H1 (cell line): Measurements from ENCODE around the gene JAKMIP2. TPM values are rescaled to one million over a fixed set of nuclear protein-coding genes. Genes with fewer than 3 reads are reported as not detected.

ENCODE experiments used
- CTCF ChIA-PET: fragments of 300-600 bp; sonication (Branson Sonifier 250); formaldehyde crosslinking; loops from one replicate; lab custom pipeline; 2021; ENCODE audit not compliant: partially characterized antibody; lab: Charles Lee
- POLR2A ChIA-PET: fragments of 300-600 bp; sonication (Branson Sonifier 250); formaldehyde crosslinking; loops from one replicate; lab custom pipeline; 2021; ENCODE audit warnings: inconsistent platforms; ENCODE audit not compliant: partially characterized antibody; lab: Charles Lee
- DNase-seq, 2 experiments: peaks; one replicate each; pipeline versions ENCODE4 v3.0.0 to v3.0.0-alpha.2; 2010 to 2022; ENCODE audit warnings: low spot score in 2 of 2, low read depth in 1 of 2, mixed read lengths in 1 of 2
- FAIRE-seq: peaks from 2 replicates; lab custom pipeline; 2011; peaks lifted over from hg19 to GRCh38; lab: Jason Lieb, UNC
- H2AFZ ChIP-seq: 2 replicates; pipeline ENCODE4 v1.8.1; 2012; ENCODE audit warnings: low read length, inconsistent platforms
- H2AK5ac ChIP-seq: 2 replicates; pipeline ENCODE4 v1.6.1; 2013; ENCODE audit warnings: low read depth, low read length
- H2BK120ac ChIP-seq: replicated peaks from 2 replicates; pipeline ENCODE3; 2013; ENCODE audit warnings: low read depth, low read length, inconsistent platforms
- H2BK12ac ChIP-seq: 2 replicates; pipeline ENCODE4 v1.6.1; 2013; ENCODE audit warnings: low read depth, low read length
- H2BK15ac ChIP-seq: 2 replicates; pipeline ENCODE4 v1.6.1; 2013; ENCODE audit warnings: low read length
- H2BK20ac ChIP-seq: 2 replicates; pipeline ENCODE4 v1.6.1; 2013; ENCODE audit warnings: low read length
- H2BK5ac ChIP-seq: 2 replicates; pipeline ENCODE4 v1.6.1; 2013; ENCODE audit warnings: low read depth, low read length
- H3K14ac ChIP-seq: 2 replicates; pipeline ENCODE4 v1.6.1; 2013; ENCODE audit warnings: inconsistent platforms; ENCODE audit not compliant: insufficient read length
- H3K18ac ChIP-seq: 2 replicates; pipeline ENCODE4 v1.6.1; 2013; ENCODE audit warnings: low read length; ENCODE audit errors: extremely low read depth
- H3K23ac ChIP-seq: 2 replicates; pipeline ENCODE4 v1.6.1; 2013; ENCODE audit warnings: inconsistent platforms; ENCODE audit not compliant: insufficient read length
- H3K23me2 ChIP-seq: 2 replicates; pipeline ENCODE4 v1.6.1; 2013; ENCODE audit warnings: low read depth, low read length
- H3K27ac ChIP-seq: 2 replicates; pipeline ENCODE4 v1.6.1; 2011; ENCODE audit warnings: low read depth, low read length, inconsistent platforms
- H3K27me3 ChIP-seq, 4 experiments: replicated peaks in 1 of 4; 1 replicate in 1 of 4; 2 replicates in 3 of 4; pipeline versions ENCODE4 v1.6.1 to v1.8.1; 2011 to 2013; ENCODE audit warnings: low read length in 3 of 4, mild to moderate bottlenecking in 3 of 4, inconsistent platforms in 2 of 4, mixed read lengths in 2 of 4, moderate library complexity in 1 of 4; ENCODE audit not compliant: control insufficient read depth in 3 of 4, insufficient read depth in 3 of 4; ENCODE audit errors: extremely low read depth in 1 of 4
- H3K36me3 ChIP-seq, 4 experiments: 2 replicates each; pipeline versions ENCODE4 v1.6.1 to v1.8.1; 2011 to 2013; ENCODE audit warnings: mild to moderate bottlenecking in 4 of 4, low read length in 3 of 4, moderate library complexity in 2 of 4, control low read depth in 1 of 4, inconsistent platforms in 1 of 4; ENCODE audit not compliant: insufficient read depth in 4 of 4, control insufficient read depth in 2 of 4
- H3K4ac ChIP-seq: replicated peaks from 2 replicates; pipeline ENCODE3; 2013; ENCODE audit warnings: low read length, low read depth, mixed read lengths, inconsistent platforms; ENCODE audit not compliant: insufficient read length
- H3K4me1 ChIP-seq, 4 experiments: replicated peaks in 1 of 4; 1 replicate in 1 of 4; 2 replicates in 3 of 4; pipeline versions ENCODE4 v1.6.1 to v1.8.1; 2011 to 2013; ENCODE audit warnings: low read length in 3 of 4, inconsistent platforms in 2 of 4, mixed read lengths in 1 of 4; ENCODE audit not compliant: insufficient read depth in 4 of 4, control insufficient read depth in 3 of 4
- H3K4me2 ChIP-seq, 2 experiments: 2 replicates each; pipeline versions ENCODE4 v1.6.1 to v1.8.1; 2011 to 2013; ENCODE audit warnings: low read depth in 2 of 2, low read length in 2 of 2, control low read depth in 1 of 2, inconsistent platforms in 1 of 2, mild to moderate bottlenecking in 1 of 2; ENCODE audit not compliant: insufficient read depth in 1 of 2
- H3K4me3 ChIP-seq, 4 experiments: fragments of 200-600, 300-600 bp in 1 of 4; sonication (generic), shearing (Covaris generic), sonication (Bioruptor Twin) in 1 of 4; 2 replicates each; pipeline versions ENCODE4 v1.5.1 to v1.8.1; 2011 to 2016; ENCODE audit warnings: low read length in 4 of 4, low read depth in 3 of 4, control low read depth in 2 of 4, inconsistent platforms in 2 of 4, mild to moderate bottlenecking in 2 of 4, mixed read lengths in 1 of 4, moderate library complexity in 1 of 4; ENCODE audit not compliant: insufficient read depth in 2 of 4; ENCODE audit errors: extremely low read depth in 1 of 4
- H3K56ac ChIP-seq: replicated peaks from 2 replicates; pipeline ENCODE3; 2013; ENCODE audit warnings: low read depth, mild to moderate bottlenecking, mixed read lengths, low read length, inconsistent platforms; ENCODE audit not compliant: insufficient read length
- H3K79me1 ChIP-seq: 2 replicates; pipeline ENCODE4 v1.6.1; 2013; ENCODE audit warnings: low read depth, low read length, control low read depth
- H3K79me2 ChIP-seq, 2 experiments: 2 replicates each; pipeline versions ENCODE4 v1.6.1 to v1.8.1; 2012 to 2013; ENCODE audit warnings: low read length in 2 of 2, mild to moderate bottlenecking in 2 of 2, inconsistent platforms in 1 of 2; ENCODE audit not compliant: insufficient read depth in 2 of 2, control insufficient read depth in 1 of 2
- H3K9ac ChIP-seq, 4 experiments: replicated peaks in 1 of 4; 1 replicate in 1 of 4; 2 replicates in 3 of 4; pipeline versions ENCODE4 v1.6.1 to v1.8.1; 2011 to 2013; ENCODE audit warnings: low read depth in 3 of 4, low read length in 3 of 4, control low read depth in 2 of 4, mild to moderate bottlenecking in 2 of 4, moderate library complexity in 2 of 4, inconsistent platforms in 1 of 4; ENCODE audit errors: extremely low read depth in 1 of 4
- H3K9me3 ChIP-seq, 2 experiments: 2 replicates each; pipeline versions ENCODE4 v1.6.1 to v1.8.1; 2012 to 2013; ENCODE audit warnings: mild to moderate bottlenecking in 2 of 2, moderate library complexity in 2 of 2, control low read depth in 1 of 2, inconsistent platforms in 1 of 2, low read depth in 1 of 2, low read length in 1 of 2, mixed read lengths in 1 of 2; ENCODE audit not compliant: insufficient read depth in 2 of 2
- H4K20me1 ChIP-seq, 2 experiments: replicated peaks in 1 of 2; 2 replicates each; pipeline versions ENCODE3 to v1.8.1; 2011 to 2013; ENCODE audit warnings: inconsistent platforms in 2 of 2, low read length in 2 of 2, mild to moderate bottlenecking in 1 of 2; ENCODE audit not compliant: insufficient read depth in 2 of 2, control insufficient read depth in 1 of 2
- H4K5ac ChIP-seq: 2 replicates; pipeline ENCODE4 v1.6.1; 2013; ENCODE audit warnings: low read length, low read depth, mixed read lengths, inconsistent platforms; ENCODE audit not compliant: insufficient read length
- H4K8ac ChIP-seq: 2 replicates; pipeline ENCODE4 v1.8.0; 2013; ENCODE audit warnings: mild to moderate bottlenecking, moderate library complexity, low read length, inconsistent platforms; ENCODE audit not compliant: insufficient read depth; ENCODE audit errors: extremely low read depth
- H4K91ac ChIP-seq: replicated peaks from 2 replicates; pipeline ENCODE3; 2013; ENCODE audit warnings: low read length, mixed read lengths, inconsistent platforms; ENCODE audit not compliant: insufficient read length
- CBX5 ChIP-seq: fragments of 300-800, 300-1000 bp; sonication (generic); IDR thresholded peaks from 2 replicates; pipeline ENCODE4 v1.7.1; 2016; ENCODE audit warnings: antibody characterized with exemption, low read length, low read depth
- CEBPB ChIP-seq: IDR thresholded peaks from 2 replicates; pipeline ENCODE4 v1.6.1; 2012; ENCODE audit warnings: low read depth, low read length
- CREB1 ChIP-seq: IDR thresholded peaks from 2 replicates; pipeline ENCODE4 v1.6.1; 2012; ENCODE audit warnings: inconsistent platforms
- POLR2AphosphoS5 ChIP-seq: IDR thresholded peaks from 2 replicates; pipeline ENCODE4 v1.6.1; 2011; ENCODE audit warnings: low read depth, low read length
- SIN3A ChIP-seq, 2 experiments: IDR thresholded peaks in 1 of 2; conservative IDR thresholded peaks in 1 of 2; 2 replicates each; pipeline ENCODE4 v1.6.1; 2011 to 2012; ENCODE audit warnings: low read length in 2 of 2, improper control_type of control experiment in 1 of 2, low read depth in 1 of 2, mild to moderate bottlenecking in 1 of 2
- WGBS, 2 experiments: shearing (Covaris generic) in 1 of 2; methylation state at CpG; one replicate each; pipeline versions ENCODE4 v1.1.6 to v1.1.7; 2013 to 2015; ENCODE audit warnings: low lambda C conversion rate in 2 of 2, mixed read lengths in 2 of 2, inconsistent platforms in 1 of 2, low coverage in 1 of 2, missing lambda C conversion rate in 1 of 2; ENCODE audit not compliant: insufficient replicate concordance in 2 of 2, insufficient coverage in 1 of 2, insufficient read length in 1 of 2; ENCODE audit errors: extremely low coverage in 1 of 2, missing lambda C conversion rate in 1 of 2; 5-methylcytosine and 5-hydroxymethylcytosine counted together
- polyA plus RNA-seq, 7 experiments: library from polyadenylated mRNA; depleted of rRNA in 3 of 7; stranded (reverse) in 5 of 7; unstranded in 2 of 7; fragments of >200 nt in 5 of 7; fragments of 200-250 nt in 2 of 7; gene quantifications; 1 replicate in 5 of 7; 2 replicates in 1 of 7; 4 replicates in 1 of 7; pipeline versions ENCODE4 v1.2.1 to v1.2.3, GENCODE V29; 2011 to 2013; ENCODE audit warnings: missing spikeins in 2 of 7, mixed read lengths in 2 of 7
- total RNA-seq: library from RNA; stranded (reverse); fragmentation: NEBNext Ultra II Directional; extraction: Animal tissue kit (Norgen Biotek cat#: 25700); gene quantifications from 2 replicates; pipeline ENCODE4 v1.2.1, GENCODE V29; 2021
- TF ChIP-seq, protein P1 (sequence below): IDR thresholded peaks from 2 replicates; pipeline ENCODE4 v1.6.1; 2012; ENCODE audit warnings: inconsistent platforms

The JAKMIP2 gene
- total and polyA plus RNA-seq, 2 of the 8 experiments (the other 6 are each of a cell fraction or from before 2014, with no cell fraction given) = 2.4 to 13.6 TPM

DNA sequence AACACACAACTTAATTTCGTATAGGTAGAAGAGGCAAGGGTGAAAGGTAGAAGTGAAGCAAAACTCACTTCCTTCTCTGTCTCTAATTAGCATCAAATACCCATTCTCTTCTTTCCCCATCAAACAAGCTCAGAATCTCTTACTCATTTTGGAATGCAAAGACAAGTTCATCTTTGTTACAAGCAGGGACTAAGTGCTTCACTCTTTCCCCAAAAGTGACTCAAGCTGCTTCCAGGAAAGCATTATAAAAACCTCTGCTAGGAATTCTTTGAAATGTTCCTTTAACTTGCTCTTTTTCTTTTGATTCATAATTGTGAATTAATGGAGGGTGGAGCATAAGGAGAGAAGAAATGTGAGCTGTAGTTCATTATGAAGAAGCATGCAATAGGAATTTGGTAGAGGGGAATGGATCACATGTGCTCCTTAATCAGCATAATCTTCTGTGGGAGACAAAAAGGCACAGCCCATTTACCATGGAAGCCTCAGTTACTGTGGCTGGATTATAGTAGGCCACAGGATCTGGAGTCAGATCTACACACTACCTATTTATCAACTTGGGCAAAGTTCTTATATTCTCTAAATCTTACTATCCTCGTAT, 163.1 kb downstream of the JAKMIP2 start:
- no peak overlapping the region for H2BK12ac ChIP-seq
- DNase-seq = no peak
- H2BK15ac ChIP-seq = no peak overlapping the region
- no peak overlapping the region for H3K18ac ChIP-seq
- H4K91ac ChIP-seq = no peak overlapping the region
- CTCF ChIA-PET = interaction anchor here (1.1 to 1.5 kb wide), 2 partner anchors 9 to 57 kb away, joined by 3 to 6 read pairs; no protein-coding TSS in a partner anchor
- POLR2A ChIA-PET = no interaction called here
- TF ChIP-seq, protein P1, sequence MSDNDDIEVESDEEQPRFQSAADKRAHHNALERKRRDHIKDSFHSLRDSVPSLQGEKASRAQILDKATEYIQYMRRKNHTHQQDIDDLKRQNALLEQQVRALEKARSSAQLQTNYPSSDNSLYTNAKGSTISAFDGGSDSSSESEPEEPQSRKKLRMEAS = no peak
- TF ChIP-seq POLR2AphosphoS5 = no peak
- TF ChIP-seq CREB1 = no peak
- no peak for TF ChIP-seq CEBPB
- no peak for TF ChIP-seq SIN3A (conservative IDR thresholded peaks at IDR 0.05 in 1 of 2, IDR thresholded peaks at IDR 0.05 in 1 of 2; ENCODE audit: low read depth in 1 of 2, low read length in 2 of 2)
- no peak for TF ChIP-seq CBX5
- no peaks in the 10 kb centered on the region for H3K79me1 ChIP-seq
- no peak overlapping the region for H3K27ac ChIP-seq
- no peak overlapping the region for H3K4ac ChIP-seq
- FAIRE-seq = no peak
- H3K23me2 ChIP-seq = no peaks in the 10 kb centered on the region
- no peak overlapping the region for H2BK20ac ChIP-seq
- no peak overlapping the region for H2BK120ac ChIP-seq
- H2AK5ac ChIP-seq = no peak overlapping the region
- H2BK5ac ChIP-seq = no peak overlapping the region
- H4K8ac ChIP-seq = no peak overlapping the region
- H4K20me1 ChIP-seq = peaks cover 0 to 5% of the 10 kb centered on the region in 2 experiments
- H2AFZ ChIP-seq = no peak overlapping the region
- H3K9me3 ChIP-seq = no peaks in the 10 kb centered on the region
- no peak overlapping the region for H3K9ac ChIP-seq
- H3K14ac ChIP-seq = no peak overlapping the region
- peaks cover 0 to 38% (median 20%) of the 10 kb centered on the region in 4 experiments; a peak in 5 of 8 replicates for H3K36me3 ChIP-seq
- no peak overlapping the region for H3K4me2 ChIP-seq
- no peak overlapping the region for H3K23ac ChIP-seq
- no peaks in the 10 kb centered on the region for H3K27me3 ChIP-seq
- 0 out of 4 replicates have a peak, but pooled peaks cover 0 to 3% of the 10 kb centered on the region in 2 experiments for H3K79me2 ChIP-seq
- H3K4me3 ChIP-seq = no peak overlapping the region
- H4K5ac ChIP-seq = no peak overlapping the region
- H3K56ac ChIP-seq = no peak overlapping the region
- no peaks in the 10 kb centered on the region for H3K4me1 ChIP-seq
- 85% methylated on average over 2 of the region's 2 CpGs; no CpG with 5 or more reads in 1 of the 2 experiments for WGBS, 2 experiments
